HG03520 (cell line): ENCODE results near the gene PIK3R3.
"Not testable (repeated sequence)": the region's sequence is repeated elsewhere in the genome, so short reads cannot be mapped to it uniquely, and the experiment has no call there.

Experiments
- ATAC-seq: cut with Tn5 transposase; IDR thresholded peaks from one replicate; pipeline ENCODE4 v1.9.1; 2021; ENCODE audit warnings: mild to moderate bottlenecking, moderate library complexity; ENCODE audit not compliant: unreplicated experiment

Gene PIK3R3

DNA sequence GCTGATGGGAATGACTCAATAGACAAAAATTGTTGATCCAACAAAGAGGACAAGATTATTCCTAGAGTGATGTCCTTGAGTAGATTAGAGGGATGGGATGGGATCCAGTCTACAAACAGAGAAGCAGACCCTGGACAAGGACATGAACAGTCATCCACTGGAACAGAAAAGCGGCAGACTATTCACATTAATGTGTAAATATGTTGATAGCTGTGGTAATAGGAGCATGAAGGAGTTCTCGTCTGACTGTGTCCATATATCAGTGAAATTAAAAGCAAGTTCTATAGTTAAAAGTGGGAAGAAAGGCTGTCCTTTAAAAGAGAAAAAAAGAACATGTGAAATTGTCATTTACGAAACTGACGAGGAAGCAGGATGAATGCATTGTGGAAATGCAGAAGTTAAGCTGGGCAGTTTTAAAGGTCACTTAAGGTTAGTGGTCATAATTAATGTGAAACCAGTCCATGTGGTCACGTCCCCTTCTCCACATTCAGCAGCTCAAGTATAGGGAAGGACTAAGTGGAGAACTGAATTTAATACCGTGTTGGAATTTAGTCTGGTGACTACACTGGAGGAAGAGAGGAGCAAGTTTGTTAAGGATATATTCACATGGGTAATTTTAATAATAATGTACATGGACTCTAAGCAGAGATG, 62.1 kb downstream of the PIK3R3 start:
- no peak for ATAC-seq

- ATAC-seq: no peak
Observed at GRCh38 chr1:46068525-46068924, 63.9 kb downstream of the PIK3R3 start.

GRCh38 chr1:46067652-46068051, 64.8 kb downstream of the PIK3R3 start:
- ATAC-seq: no peak

DNA sequence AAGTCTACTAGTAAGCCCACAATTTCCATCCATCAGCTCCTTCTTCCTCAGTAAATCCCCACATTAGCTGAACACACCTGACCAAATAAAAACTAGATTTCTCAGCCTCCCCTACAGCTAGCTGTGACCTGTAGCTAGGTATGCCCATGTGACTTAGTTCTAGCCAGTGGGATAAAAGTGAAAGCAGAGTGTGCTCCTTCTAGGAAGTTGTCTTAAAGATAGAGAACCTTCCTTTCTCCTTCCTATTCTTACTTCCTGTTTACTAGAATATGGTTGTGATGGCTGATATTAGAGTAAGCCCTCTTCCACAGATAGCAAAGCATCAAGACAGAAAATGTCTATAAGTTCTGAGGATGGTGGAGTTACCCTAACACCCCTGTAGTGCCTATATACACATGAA, 67.0 kb downstream of the PIK3R3 start:
- ATAC-seq: no peak

- ATAC-seq: no peak
Observed at GRCh38 chr1:46064708-46065107, 67.7 kb downstream of the PIK3R3 start.

- no peak for ATAC-seq
Observed at GRCh38 chr1:46062651-46063319, 69.6 kb downstream of the PIK3R3 start.

GRCh38 chr1:46061146-46061545, 71.3 kb downstream of the PIK3R3 start:
- no peak for ATAC-seq

GRCh38 chr1:46058936-46059335, 73.5 kb downstream of the PIK3R3 start:
- no peak for ATAC-seq

DNA sequence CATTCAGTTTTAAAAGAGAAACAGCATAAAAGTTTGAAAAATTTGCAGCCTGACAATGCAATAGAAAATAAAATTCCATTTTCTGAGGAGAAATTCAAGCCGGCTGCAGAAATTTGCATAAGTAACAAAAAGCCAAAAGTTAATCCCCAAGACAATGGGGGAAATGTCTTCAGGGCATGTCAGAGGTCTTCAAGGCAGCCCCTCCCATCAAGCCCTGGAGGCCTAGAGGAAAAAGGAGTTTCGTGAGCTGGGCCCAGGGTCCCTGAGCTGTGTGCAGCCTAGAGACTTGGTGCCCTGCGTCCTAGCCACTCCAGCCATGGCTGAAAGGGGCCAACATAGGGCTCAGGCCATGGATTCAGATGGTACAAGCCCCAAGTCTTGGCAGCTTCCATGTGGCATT, 74.6 kb downstream of the PIK3R3 start:
- ATAC-seq: no peak

- ATAC-seq: not testable (repeated sequence)
Observed at GRCh38 chr1:46057215-46057614, 75.2 kb downstream of the PIK3R3 start.

DNA sequence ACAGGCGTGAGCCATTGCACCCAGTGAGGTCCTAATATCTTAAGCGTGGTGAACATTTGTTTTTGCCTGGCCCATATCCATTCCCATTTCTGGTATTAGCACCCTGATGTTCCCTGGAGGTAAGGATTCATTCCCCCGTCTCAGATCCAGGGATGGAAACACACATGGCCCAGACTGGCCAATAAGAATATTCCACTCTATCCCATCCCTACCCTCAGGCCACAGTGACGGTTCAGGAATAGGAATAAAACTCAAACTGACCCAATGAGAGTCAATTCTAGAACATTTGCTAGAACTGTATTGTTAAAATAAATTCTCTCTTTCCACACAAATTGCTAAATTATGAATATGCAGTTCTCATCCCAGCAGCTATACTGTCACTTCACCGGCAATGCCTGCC, 76.1 kb downstream of the PIK3R3 start:
- no peak for ATAC-seq

DNA sequence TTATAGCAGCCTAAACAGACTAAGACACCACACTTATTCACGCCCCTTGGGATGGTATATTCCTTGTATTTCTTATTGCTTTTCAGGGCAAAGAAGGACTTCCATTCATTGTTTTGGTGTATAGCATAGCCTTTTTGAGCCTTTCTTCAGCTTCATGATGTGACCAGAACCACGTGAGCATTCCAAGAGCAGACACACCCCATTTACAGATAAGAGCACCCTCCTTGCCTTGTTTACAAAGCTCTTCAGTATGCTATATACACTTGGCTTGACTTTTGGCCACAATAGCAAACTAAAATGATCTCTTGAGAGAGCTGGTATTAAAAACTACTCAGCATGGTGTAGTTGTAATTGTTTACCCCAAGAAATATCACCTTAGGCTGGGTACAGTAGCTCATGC, 78.7 kb downstream of the PIK3R3 start:
- ATAC-seq: no peak

DNA sequence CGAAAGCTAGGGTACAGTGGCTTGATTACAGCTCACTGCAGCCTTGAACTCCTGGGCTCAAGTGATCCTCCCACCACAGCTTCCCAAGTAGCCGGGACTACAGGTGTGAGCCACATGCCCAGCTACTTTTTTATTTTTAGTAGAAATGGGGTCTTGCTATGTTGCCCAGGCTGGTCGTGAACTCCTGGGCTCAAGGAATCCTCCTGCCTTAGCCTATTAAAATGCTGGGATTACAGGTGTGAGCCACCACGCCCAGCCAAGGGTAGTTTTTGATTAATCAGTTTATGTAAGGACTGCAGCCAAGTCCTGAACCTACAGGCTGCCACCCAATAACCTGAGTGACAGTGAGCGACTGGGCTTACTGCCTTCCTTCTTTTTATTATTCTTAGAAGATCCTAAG, 88.3 kb downstream of the PIK3R3 start:
- ATAC-seq: no peak

- peak; percentile 67 for ATAC-seq
Observed at GRCh38 chr1:46043458-46044017, 88.9 kb downstream of the PIK3R3 start.

DNA sequence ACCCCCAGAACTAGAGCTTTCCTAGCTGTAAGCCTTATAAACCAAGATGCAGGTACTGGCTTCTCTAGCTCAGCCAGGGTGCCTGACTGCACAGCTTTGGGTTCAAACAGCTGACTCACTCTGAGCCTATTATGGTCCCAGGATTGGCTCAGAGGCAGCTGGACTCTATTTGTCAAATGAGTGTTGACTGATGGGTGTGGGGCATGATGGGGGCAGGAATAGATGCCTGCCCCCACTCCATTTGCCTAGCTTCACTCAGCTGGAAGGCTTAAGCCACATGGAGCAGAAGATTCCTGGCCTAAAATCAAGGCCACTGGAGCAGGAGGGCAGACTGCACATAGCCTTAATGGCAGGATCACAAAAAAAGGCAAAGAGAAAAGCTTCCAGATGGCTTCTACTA, 90.5 kb downstream of the PIK3R3 start:
- no peak for ATAC-seq

DNA sequence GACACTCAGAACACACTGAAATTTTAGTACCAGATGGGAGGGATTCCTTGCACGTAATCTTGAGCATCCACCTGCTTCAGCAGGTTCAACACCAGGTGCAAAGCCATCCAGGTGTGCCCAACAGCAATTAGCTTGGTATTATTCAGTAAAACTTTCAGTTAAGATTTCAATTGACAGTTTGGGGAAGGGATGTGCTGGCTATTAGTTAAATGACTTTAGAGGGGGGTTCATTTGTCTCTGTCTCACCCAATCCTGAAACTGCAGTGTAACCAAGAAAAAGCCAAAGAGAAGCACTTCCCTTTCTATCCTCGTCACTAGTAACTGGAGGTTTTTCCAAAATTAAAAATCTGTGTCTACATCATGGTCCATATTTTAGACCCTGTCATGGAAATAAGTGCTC, 90.9 kb downstream of the PIK3R3 start:
- ATAC-seq: no peak

- ATAC-seq: no peak
Observed at GRCh38 chr1:46039571-46040052, 92.8 kb downstream of the PIK3R3 start.

DNA sequence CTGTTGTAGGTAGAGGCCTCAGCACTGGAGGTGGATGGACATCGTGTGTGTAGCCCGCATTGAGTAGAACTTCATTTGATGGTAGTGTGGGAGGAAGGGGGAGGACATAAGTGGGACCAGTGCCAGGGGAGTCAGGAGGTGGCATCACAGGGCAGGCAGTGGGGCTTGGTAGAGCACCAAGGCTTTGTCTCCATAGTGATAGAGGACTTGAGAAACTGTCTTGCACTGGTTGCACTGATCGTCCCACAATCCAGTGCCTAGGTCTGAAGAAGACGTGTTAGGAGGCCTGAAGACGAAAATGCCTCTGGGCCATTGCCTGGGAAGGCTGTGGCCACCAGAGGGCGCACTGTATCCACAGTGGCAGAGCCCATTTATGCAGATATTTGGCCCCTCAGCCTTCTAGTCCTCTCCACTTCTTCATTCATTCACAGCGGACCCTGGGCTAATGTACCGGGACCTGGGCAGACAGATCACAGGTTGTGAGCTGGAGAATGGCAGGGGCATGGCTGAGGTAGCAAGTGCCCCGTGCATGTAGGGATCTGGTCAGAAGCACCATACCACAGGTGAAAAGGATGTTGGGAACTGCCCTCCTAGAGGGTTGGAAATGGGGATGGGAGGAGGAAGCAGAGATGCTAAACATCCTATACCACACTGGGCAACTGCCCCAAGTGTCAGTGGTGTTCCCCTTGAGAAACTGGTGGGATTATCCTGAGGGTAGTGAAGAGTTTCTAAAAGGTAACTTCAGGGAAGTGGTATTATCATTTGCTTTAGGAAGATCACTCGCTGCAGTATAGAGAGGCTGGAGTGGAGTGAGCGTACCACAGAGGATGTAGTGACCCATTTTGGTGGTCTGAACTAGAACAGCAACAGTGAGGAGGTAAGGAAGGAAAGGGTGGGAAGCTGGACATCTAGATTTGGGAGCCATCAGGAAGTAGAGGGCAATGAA, 95.3 kb downstream of the PIK3R3 start:
- no peak for ATAC-seq

GRCh38 chr1:46034601-46035516, 97.6 kb downstream of the PIK3R3 start:
- no peak for ATAC-seq
